HG03575 (cell line): ENCODE data around the gene SLC38A4.

Source experiments
- ATAC-seq: cut with Tn5 transposase; IDR thresholded peaks from one replicate; pipeline ENCODE4 v1.9.1; 2021; ENCODE audit not compliant: unreplicated experiment, insufficient number of reproducible peaks, low FRiP score; ENCODE audit errors: extremely low read depth

SLC38A4 gene

GRCh38 chr12:46824709-46825108, 1.1 kb downstream of the SLC38A4 start:
- ATAC-seq, result no peak

- ATAC-seq, result no peak
Observed at GRCh38 chr12:46818642-46819041, 7.2 kb downstream of the SLC38A4 start.

GRCh38 chr12:46815809-46816208, 10.0 kb downstream of the SLC38A4 start:
- no peak for ATAC-seq

- ATAC-seq, result no peak
Observed at GRCh38 chr12:46814143-46814542, 11.7 kb downstream of the SLC38A4 start.

GRCh38 chr12:46811185-46811584, 14.6 kb downstream of the SLC38A4 start:
- no peak for ATAC-seq

GRCh38 chr12:46808955-46809697, 16.7 kb downstream of the SLC38A4 start:
- no peak for ATAC-seq

- no peak for ATAC-seq
Observed at GRCh38 chr12:46808317-46808716, 17.5 kb downstream of the SLC38A4 start.

GRCh38 chr12:46804054-46804453, 21.7 kb downstream of the SLC38A4 start:
- ATAC-seq, result no peak

- no peak for ATAC-seq
Observed at GRCh38 chr12:46803517-46803916, 22.3 kb downstream of the SLC38A4 start.

- ATAC-seq, result no peak
Observed at GRCh38 chr12:46801293-46801692, 24.5 kb downstream of the SLC38A4 start.

- ATAC-seq, result no peak
Observed at GRCh38 chr12:46800160-46800559, 25.6 kb downstream of the SLC38A4 start.

GRCh38 chr12:46798648-46799047, 27.1 kb downstream of the SLC38A4 start:
- no peak for ATAC-seq

GRCh38 chr12:46798056-46798455, 27.7 kb downstream of the SLC38A4 start:
- no peak for ATAC-seq

- no peak for ATAC-seq
Observed at GRCh38 chr12:46795988-46796387, 29.8 kb downstream of the SLC38A4 start.

GRCh38 chr12:46794593-46795190, 31.1 kb downstream of the SLC38A4 start:
- ATAC-seq, result no peak

GRCh38 chr12:46792925-46793324, 32.9 kb downstream of the SLC38A4 start:
- ATAC-seq, result no peak

GRCh38 chr12:46790066-46790465, 35.7 kb downstream of the SLC38A4 start:
- ATAC-seq, result no peak

- no peak for ATAC-seq
Observed at GRCh38 chr12:46788072-46788887, 37.5 kb downstream of the SLC38A4 start.

- ATAC-seq, result no peak
Observed at GRCh38 chr12:46787496-46788055, 38.2 kb downstream of the SLC38A4 start.

GRCh38 chr12:46786774-46787173, 39.0 kb downstream of the SLC38A4 start:
- ATAC-seq, result no peak
